SK-N-MC (cell line): ENCODE results near the gene ADAMTS3.

Source experiments
- DNase-seq: peaks from one replicate; pipeline ENCODE4 v3.0.0-alpha.2; 2011; ENCODE audit warnings: low read depth, low spot score
- H3K27ac ChIP-seq: fragments of 200-600 bp; sonication (generic); 2 replicates; pipeline ENCODE4 v1.5.1; 2016; ENCODE audit warnings: mixed run types
- H3K36me3 ChIP-seq: fragments of 200-600 bp; sonication (generic); 2 replicates; pipeline ENCODE4 v1.6.1; 2017; ENCODE audit warnings: antibody characterized with exemption, low read length, mixed read lengths; ENCODE audit not compliant: insufficient read depth
- H3K4me3 ChIP-seq: fragments of 200-600 bp; sonication (generic); 2 replicates; pipeline ENCODE4 v1.5.1; 2016
- H3K9ac ChIP-seq: fragments of 200-600 bp; sonication (generic); 2 replicates; pipeline ENCODE4 v1.8.0; 2017; ENCODE audit warnings: mixed run types, mixed read lengths; ENCODE audit not compliant: insufficient read length
- H3K9me3 ChIP-seq: fragments of 200-600 bp; sonication (generic); 2 replicates; pipeline ENCODE4 v1.6.1; 2017; ENCODE audit warnings: low read depth, mild to moderate bottlenecking, antibody characterized with exemption, low read length, moderate library complexity, mixed read lengths
- EZH2 ChIP-seq: fragments of 200-600 bp; sonication (generic); IDR thresholded peaks from one replicate; pipeline ENCODE4 v1.6.1; 2017; ENCODE audit warnings: antibody characterized with exemption
- FOXP2 ChIP-seq: optimal IDR thresholded peaks from 2 replicates; pipeline ENCODE3; 2011; ENCODE audit warnings: mild to moderate bottlenecking, moderate library complexity; ENCODE audit not compliant: insufficient read depth; ENCODE audit errors: extremely low read length, control extremely low read depth
- POLR2AphosphoS5 ChIP-seq: IDR thresholded peaks from 2 replicates; pipeline ENCODE4 v1.6.1; 2012; ENCODE audit warnings: mild to moderate bottlenecking, low read depth, low read length, borderline replicate concordance

The ADAMTS3 gene

GRCh38 chr4:72311291-72311690 is 257.7 kb downstream of the ADAMTS3 start:
- no peak overlapping the region for H3K27ac ChIP-seq

GRCh38 chr4:72305620-72306019 is 263.4 kb downstream of the ADAMTS3 start:
- Histone ChIP-seq H3K4me3 (no peak overlapping the region), H3K36me3 (no peaks in the 10 kb centered on the region), H3K27ac (no peak overlapping the region), H3K9me3 (no peaks in the 10 kb centered on the region), H3K9ac (no peak overlapping the region)
- TF ChIP-seq POLR2AphosphoS5 (no peak), FOXP2 (no peak), EZH2 (no peak)
- no peak for DNase-seq

More at GRCh38 chr4:72311291-72311690, 257.7 kb downstream of the ADAMTS3 start:
- no peaks in the 10 kb centered on the region for H3K36me3 ChIP-seq
- no peak overlapping the region for H3K9ac ChIP-seq
- H3K9me3 ChIP-seq = no peaks in the 10 kb centered on the region
- no peak for DNase-seq
- H3K4me3 ChIP-seq = no peak overlapping the region
- no peak for TF ChIP-seq FOXP2
- TF ChIP-seq POLR2AphosphoS5 = no peak
- TF ChIP-seq EZH2 = no peak

GRCh38 chr4:72305080-72305479 is 263.9 kb downstream of the ADAMTS3 start:
- no peak for TF ChIP-seq EZH2
- TF ChIP-seq POLR2AphosphoS5 = no peak
- TF ChIP-seq FOXP2 = no peak

GRCh38 chr4:72302981-72303704 is 265.9 kb downstream of the ADAMTS3 start:
- Histone ChIP-seq H3K36me3 (no peaks in the 10 kb centered on the region), H3K9me3 (no peaks in the 10 kb centered on the region), H3K9ac (peak overlapping the region; percentile 22), H3K27ac (peak overlapping the region; percentile 56), H3K4me3 (no peak overlapping the region)
- TF ChIP-seq FOXP2 = no peak
- DNase-seq = peak; percentile 73

More at GRCh38 chr4:72305080-72305479, 263.9 kb downstream of the ADAMTS3 start:
- Histone ChIP-seq H3K9me3 (no peaks in the 10 kb centered on the region), H3K9ac (no peak overlapping the region), H3K36me3 (no peaks in the 10 kb centered on the region), H3K27ac (no peak overlapping the region), H3K4me3 (no peak overlapping the region)
- no peak for DNase-seq

- Histone ChIP-seq H3K36me3 (no peaks in the 10 kb centered on the region), H3K9ac (no peak overlapping the region), H3K9me3 (no peaks in the 10 kb centered on the region), H3K27ac (peak overlapping the region; percentile 56), H3K4me3 (no peak overlapping the region)
- DNase-seq = no peak
- no peak for TF ChIP-seq EZH2
- TF ChIP-seq POLR2AphosphoS5 = no peak
- no peak for TF ChIP-seq FOXP2
Observed at GRCh38 chr4:72301759-72302158, 267.3 kb downstream of the ADAMTS3 start.

- no peak for DNase-seq
- Histone ChIP-seq H3K4me3 (no peak overlapping the region), H3K36me3 (no peaks in the 10 kb centered on the region), H3K9ac (no peak overlapping the region), H3K27ac (no peak overlapping the region), H3K9me3 (no peaks in the 10 kb centered on the region)
- no peak for TF ChIP-seq POLR2AphosphoS5
- no peak for TF ChIP-seq FOXP2
- TF ChIP-seq EZH2 = no peak
Observed at GRCh38 chr4:72300126-72300525, 268.9 kb downstream of the ADAMTS3 start.

- H3K36me3 ChIP-seq = peaks cover 22% of the 10 kb centered on the region
- H3K9me3 ChIP-seq = peaks cover 8% of the 10 kb centered on the region; the same call in 1 of the 2 replicates
- peak; percentile 78 for DNase-seq
Observed at GRCh38 chr4:72295966-72296557, 273.0 kb downstream of the ADAMTS3 start.

GRCh38 chr4:72290737-72291136 is 278.3 kb downstream of the ADAMTS3 start:
- H3K27ac ChIP-seq = no peak overlapping the region
- peaks cover 8% of the 10 kb centered on the region; the same call in 1 of the 2 replicates for H3K9me3 ChIP-seq
- H3K4me3 ChIP-seq = no peak overlapping the region
- DNase-seq = no peak
- H3K36me3 ChIP-seq = peaks cover 22% of the 10 kb centered on the region
- H3K9ac ChIP-seq = no peak overlapping the region
- TF ChIP-seq FOXP2 (no peak), EZH2 (no peak), POLR2AphosphoS5 (no peak)

More at GRCh38 chr4:72295966-72296557, 273.0 kb downstream of the ADAMTS3 start:
- TF ChIP-seq FOXP2 = no peak
- no peak overlapping the region for H3K9ac ChIP-seq
- no peak overlapping the region for H3K4me3 ChIP-seq
- peak overlapping the region; percentile 15; the same call in 1 of the 2 replicates for H3K27ac ChIP-seq
